ENCODE results near the gene ERC2.

Gene ERC2

DNA sequence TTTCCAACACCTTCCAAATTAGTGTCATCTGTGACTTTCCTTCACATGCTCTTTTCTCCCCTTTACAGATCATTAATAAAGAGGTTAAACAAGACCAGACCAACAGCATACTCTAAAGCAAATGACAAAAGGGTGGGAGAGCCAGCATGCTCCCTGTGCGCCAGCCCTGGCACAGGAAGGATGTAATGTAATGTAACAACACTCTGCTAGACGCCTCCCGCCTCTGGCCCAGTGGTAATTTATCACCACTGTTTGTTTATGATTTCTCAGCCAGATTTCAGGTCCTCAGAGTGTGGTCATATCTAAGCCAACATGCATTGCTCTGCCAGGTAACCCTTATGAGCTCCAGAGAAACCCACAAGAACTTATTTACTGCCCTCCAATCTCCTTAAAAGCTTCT, 791.6 kb downstream of the ERC2 start:
- no peaks in the 10 kb centered on the region for H3K4me1 Mint-ChIP-seq (ENCODE audit: low read depth)
- H3K27me3 Mint-ChIP-seq = no peaks in the 10 kb centered on the region
- H3K36me3 Mint-ChIP-seq = no peaks in the 10 kb centered on the region
- no peaks in the 10 kb centered on the region for H3K9me3 Mint-ChIP-seq (ENCODE audit: low read depth)
- no peak overlapping the region for H3K27ac Mint-ChIP-seq
- H3K4me3 Mint-ChIP-seq = no peak overlapping the region

DNA sequence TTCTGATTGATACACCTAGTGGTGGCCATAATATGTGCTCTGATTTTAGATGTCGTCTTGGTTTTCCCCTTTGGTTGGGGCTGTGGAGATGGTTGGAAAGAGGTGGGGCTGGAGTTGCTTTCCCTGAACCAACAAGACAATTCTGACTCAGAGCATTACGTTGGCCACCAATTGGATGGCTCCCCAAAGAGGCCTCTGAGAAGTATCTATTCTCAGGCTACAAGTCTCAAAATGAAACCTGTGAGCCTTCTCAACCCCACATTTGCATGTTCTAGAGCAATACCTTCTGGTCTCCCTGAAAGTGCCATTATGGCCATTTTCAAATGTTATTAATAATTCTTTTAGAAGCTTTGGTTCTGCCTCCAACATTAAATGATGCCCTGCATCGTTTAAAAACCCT, 792.8 kb downstream of the ERC2 start:
- H3K9me3 Mint-ChIP-seq (ENCODE audit: low read depth) = no peaks in the 10 kb centered on the region
- no peak overlapping the region for H3K27ac Mint-ChIP-seq
- no peaks in the 10 kb centered on the region for H3K4me1 Mint-ChIP-seq (ENCODE audit: low read depth)
- no peaks in the 10 kb centered on the region for H3K36me3 Mint-ChIP-seq
- H3K27me3 Mint-ChIP-seq = no peaks in the 10 kb centered on the region
- no peak overlapping the region for H3K4me3 Mint-ChIP-seq

DNA sequence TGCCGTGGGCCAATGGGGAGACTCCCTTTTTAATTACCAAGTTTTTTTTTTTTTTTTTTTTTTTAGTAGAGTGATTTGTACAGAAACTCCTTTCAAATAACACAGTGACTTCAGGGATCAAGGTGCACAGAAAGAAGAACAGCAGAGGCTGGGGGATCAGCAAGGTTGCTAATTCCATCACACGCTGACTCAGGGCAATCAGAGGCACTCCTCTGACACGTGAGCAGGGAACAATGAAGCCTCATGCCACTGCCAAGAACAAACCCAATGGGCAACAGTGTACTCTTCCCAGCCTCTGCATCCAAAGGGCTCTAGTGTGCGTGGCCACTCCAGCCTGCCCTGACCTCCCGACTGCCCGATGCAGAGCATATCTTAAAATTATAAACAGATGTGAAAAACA, 794.5 kb downstream of the ERC2 start:
- H3K36me3 Mint-ChIP-seq = no peaks in the 10 kb centered on the region
- H3K27me3 Mint-ChIP-seq = no peaks in the 10 kb centered on the region
- no peak overlapping the region for H3K4me3 Mint-ChIP-seq
- H3K27ac Mint-ChIP-seq = no peak overlapping the region
- H3K9me3 Mint-ChIP-seq (ENCODE audit: low read depth) = no peaks in the 10 kb centered on the region
- no peaks in the 10 kb centered on the region for H3K4me1 Mint-ChIP-seq (ENCODE audit: low read depth)

DNA sequence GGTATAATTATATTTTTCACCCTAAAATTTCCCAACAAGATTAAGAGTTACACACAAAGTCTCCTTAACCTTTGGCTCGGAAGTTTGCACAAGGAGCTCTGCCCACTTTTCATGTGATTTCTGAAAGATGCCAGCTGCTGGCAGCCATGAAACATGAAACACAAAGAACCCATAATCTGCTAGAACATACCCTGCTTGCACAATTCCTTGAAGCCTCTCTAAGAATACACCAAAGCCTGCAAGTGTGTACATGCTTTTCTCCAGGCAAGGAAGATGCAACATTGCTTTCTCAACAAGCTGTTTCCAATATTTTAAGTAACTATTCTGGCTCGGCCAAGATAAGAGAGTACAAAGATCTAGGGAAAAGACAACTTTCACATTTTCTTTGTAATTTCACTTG, 799.1 kb downstream of the ERC2 start:
- no peak overlapping the region for H3K4me3 Mint-ChIP-seq
- no peak overlapping the region for H3K27ac Mint-ChIP-seq
- H3K36me3 Mint-ChIP-seq = no peaks in the 10 kb centered on the region
- no peaks in the 10 kb centered on the region for H3K9me3 Mint-ChIP-seq (ENCODE audit: low read depth)
- peaks cover 5% of the 10 kb centered on the region for H3K4me1 Mint-ChIP-seq (ENCODE audit: low read depth)
- no peaks in the 10 kb centered on the region for H3K27me3 Mint-ChIP-seq

DNA sequence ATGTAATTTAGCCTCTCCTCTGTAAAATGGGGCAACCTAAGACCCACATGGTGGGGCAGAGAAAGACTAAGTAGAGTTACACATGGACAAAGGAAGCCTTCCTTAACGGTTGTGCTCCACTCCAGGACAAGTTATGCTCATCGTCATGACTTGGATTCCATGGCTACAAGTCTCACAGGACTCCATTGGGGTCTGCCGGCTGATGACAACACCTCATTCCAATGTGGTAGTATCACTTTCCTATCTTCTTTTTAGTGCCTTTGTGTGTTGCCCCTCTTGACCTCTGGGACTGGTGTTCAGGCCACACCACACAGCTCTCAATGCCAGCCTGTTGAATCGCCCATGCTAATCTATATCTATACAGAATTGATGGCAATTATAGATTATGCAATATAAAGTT, 799.9 kb downstream of the ERC2 start:
- H3K4me3 Mint-ChIP-seq = no peak overlapping the region
- no peaks in the 10 kb centered on the region for H3K27me3 Mint-ChIP-seq
- peaks cover 9% of the 10 kb centered on the region for H3K4me1 Mint-ChIP-seq (ENCODE audit: low read depth)
- no peaks in the 10 kb centered on the region for H3K9me3 Mint-ChIP-seq (ENCODE audit: low read depth)
- H3K36me3 Mint-ChIP-seq = no peaks in the 10 kb centered on the region
- H3K27ac Mint-ChIP-seq = no peak overlapping the region

DNA sequence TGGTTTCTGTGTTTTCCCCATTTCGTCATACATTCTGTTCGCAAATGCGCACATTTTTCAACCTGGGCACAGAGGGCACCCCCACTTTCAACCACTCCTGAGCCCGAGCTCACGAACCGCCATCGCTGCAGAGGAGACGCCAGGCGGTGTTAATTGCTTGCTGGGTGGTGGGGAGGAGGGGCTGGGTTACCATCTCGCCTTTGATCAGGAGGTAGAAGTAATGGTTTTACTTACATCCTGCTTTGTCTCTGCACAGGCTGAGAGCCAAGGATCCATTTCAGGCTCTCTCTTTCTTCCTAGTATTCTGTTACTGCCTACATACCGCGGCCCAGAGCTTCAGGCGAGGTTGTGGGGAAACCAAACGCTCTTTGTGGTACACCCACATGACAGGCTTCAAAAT, 803.9 kb downstream of the ERC2 start:
- Mint-ChIP-seq H3K4me1 (ENCODE audit: low read depth) (peaks cover 9% of the 10 kb centered on the region), H3K4me3 (peak overlapping the region; percentile 66)

DNA sequence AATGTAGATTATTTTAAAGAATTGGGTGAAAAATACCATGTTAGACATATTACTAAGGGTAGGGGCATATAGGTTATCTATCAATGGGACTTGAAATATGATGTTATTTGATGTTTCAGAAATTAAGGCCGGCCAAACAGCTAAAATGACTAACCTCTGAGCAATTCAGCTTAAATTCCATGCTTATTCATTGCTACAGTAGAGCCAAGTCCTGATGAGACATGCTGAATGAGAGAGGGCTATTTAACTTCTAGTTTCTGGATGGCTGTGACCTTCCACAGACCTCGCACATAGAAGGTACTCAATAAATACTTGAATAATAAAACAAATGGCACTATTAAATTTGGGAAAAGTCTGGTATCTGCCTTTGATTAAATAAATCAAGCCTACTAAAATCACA, 805.6 kb downstream of the ERC2 start:
- Mint-ChIP-seq H3K27me3 (peaks cover 2% of the 10 kb centered on the region), H3K27ac (no peak overlapping the region), H3K4me3 (no peak overlapping the region), H3K9me3 (ENCODE audit: low read depth) (no peaks in the 10 kb centered on the region), H3K4me1 (ENCODE audit: low read depth) (peaks cover 9% of the 10 kb centered on the region), H3K36me3 (no peaks in the 10 kb centered on the region)

More for the DNA sequence above, 803.9 kb downstream of the ERC2 start:
- Mint-ChIP-seq H3K27me3 (peaks cover 2% of the 10 kb centered on the region), H3K27ac (no peak overlapping the region), H3K36me3 (no peaks in the 10 kb centered on the region), H3K9me3 (ENCODE audit: low read depth) (no peaks in the 10 kb centered on the region)

DNA sequence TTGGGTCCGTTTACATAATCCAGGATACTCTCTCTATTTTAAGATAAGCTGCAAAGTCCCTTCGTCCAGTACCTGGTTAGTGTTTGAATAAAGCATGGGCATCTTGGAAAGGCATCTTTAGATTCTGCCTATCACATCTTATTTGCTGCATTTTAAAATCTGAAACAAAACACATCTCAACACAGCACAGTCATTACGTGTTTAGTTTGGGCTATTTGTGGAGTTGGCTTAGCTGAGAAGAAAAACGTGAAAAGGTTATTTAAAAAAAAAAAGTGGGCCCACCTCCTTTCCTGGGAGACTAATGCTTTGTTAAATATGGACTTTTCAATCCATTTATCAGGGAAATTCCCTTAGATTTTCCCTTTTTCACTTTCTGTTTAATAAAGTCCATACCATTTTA, 806.7 kb downstream of the ERC2 start:
- Mint-ChIP-seq H3K9me3 (ENCODE audit: low read depth) (no peaks in the 10 kb centered on the region), H3K27me3 (peaks cover 2% of the 10 kb centered on the region), H3K36me3 (no peaks in the 10 kb centered on the region), H3K4me1 (ENCODE audit: low read depth) (peaks cover 9% of the 10 kb centered on the region), H3K4me3 (no peak overlapping the region), H3K27ac (no peak overlapping the region)

DNA sequence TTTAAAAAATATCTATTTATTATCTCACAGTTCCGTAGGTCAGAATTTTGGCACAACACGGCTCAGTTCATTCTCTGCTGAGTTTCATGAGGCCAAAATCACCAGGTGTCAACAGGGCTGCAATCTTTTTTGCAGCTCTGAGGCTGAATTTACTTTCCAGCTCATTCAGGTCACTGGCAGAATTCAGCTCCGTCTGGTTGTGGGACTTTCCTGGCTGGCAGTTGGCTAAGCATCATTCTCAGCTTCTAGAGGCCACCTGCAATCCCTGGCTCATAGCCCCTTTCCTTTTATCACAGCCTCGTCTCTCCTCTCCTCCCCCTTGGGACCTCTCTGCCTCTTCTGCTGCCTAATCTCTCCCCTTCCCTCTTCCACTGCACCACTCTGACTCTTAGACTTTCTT, 807.1 kb downstream of the ERC2 start:
- Mint-ChIP-seq H3K4me3 (no peak overlapping the region), H3K9me3 (ENCODE audit: low read depth) (no peaks in the 10 kb centered on the region), H3K36me3 (no peaks in the 10 kb centered on the region), H3K4me1 (ENCODE audit: low read depth) (peaks cover 9% of the 10 kb centered on the region), H3K27ac (no peak overlapping the region), H3K27me3 (peaks cover 2% of the 10 kb centered on the region)

DNA sequence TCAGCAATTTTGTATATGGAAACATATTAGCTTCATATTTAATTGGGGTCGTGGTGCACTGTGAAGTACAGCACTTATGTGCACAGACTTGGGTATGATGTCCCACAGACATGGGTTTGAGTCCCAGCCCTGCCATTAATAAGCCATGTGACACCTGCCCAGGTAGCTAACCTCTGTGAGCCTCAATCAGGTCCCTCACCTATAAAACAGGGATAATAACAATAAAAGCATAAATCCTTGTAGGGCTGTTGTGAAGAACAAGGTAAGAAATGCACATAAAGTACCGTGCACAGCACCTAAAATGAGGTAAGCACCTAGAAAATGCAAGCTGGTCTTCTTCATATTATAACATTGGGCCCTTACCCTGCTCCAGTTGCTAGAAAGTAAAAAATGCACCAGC, 807.6 kb downstream of the ERC2 start:
- no peak overlapping the region for H3K4me3 Mint-ChIP-seq
- no peaks in the 10 kb centered on the region for H3K9me3 Mint-ChIP-seq (ENCODE audit: low read depth)
- H3K27ac Mint-ChIP-seq = no peak overlapping the region
- H3K4me1 Mint-ChIP-seq (ENCODE audit: low read depth) = peaks cover 9% of the 10 kb centered on the region
- H3K36me3 Mint-ChIP-seq = no peaks in the 10 kb centered on the region
- peaks cover 2% of the 10 kb centered on the region for H3K27me3 Mint-ChIP-seq

DNA sequence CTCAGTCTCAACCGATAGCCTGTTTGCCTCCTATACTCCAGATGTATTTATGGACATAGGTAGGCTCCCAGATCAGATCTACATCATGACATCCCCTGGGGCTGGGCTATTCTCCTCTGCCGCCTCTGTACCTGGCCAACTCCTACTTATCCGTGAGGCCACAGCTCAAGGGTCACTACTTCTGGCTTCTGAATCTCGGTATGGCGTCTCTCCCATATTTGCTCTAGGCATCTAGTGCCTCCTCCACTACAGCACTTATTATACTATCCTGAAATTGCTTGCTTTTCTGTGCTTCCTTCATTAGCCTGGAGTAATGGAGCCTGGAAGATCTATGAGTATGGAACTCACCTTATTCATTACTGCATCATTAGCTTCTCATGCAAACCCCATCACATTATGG, 808.6 kb downstream of the ERC2 start:
- H3K27me3 Mint-ChIP-seq = peaks cover 2% of the 10 kb centered on the region
- peaks cover 9% of the 10 kb centered on the region for H3K4me1 Mint-ChIP-seq (ENCODE audit: low read depth)
- no peak overlapping the region for H3K27ac Mint-ChIP-seq
- no peak overlapping the region for H3K4me3 Mint-ChIP-seq
- no peaks in the 10 kb centered on the region for H3K9me3 Mint-ChIP-seq (ENCODE audit: low read depth)
- no peaks in the 10 kb centered on the region for H3K36me3 Mint-ChIP-seq

DNA sequence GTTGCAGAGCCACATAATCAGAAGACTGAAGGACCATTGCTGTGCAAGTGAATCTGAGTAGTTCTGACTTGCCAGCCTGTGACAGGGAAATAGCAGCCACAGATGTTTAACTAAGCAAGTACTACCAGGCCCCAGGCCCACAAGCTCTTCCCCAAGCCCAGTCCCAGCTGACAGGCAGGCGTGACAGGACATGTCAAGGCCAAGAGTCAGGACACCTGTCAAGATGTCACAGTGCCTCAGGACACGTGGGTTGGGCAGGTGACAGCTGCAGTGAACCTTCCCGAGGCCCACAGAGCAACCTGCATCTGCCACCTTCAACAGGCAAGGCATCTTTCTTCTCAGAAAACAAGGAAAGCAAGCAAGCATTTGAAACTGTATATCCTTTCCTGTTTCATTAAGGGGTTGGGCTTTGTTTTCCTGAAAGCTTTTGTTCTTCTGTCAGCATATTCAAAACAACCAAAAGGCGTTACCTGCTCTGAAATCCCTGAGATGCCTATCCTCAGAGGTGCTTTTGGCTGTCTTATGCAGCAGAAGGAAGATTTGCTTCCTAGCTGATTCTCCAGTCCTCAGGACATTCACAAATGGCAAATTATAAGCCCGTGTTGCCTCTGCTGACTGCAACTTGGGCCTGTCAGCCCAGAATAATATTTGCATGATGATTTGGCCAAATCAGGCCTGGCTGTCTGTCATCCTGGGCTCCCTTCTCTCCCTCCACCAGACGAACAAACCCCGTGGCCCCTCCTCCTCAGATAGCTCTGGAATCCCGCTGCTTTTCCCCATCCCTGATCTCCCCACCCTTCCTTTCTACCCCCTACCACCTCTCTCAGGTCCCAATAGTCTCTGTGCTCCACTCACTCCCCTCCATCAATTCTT, 809.3 kb downstream of the ERC2 start:
- Mint-ChIP-seq H3K9me3 (ENCODE audit: low read depth) (no peaks in the 10 kb centered on the region), H3K4me3 (no peak overlapping the region), H3K4me1 (ENCODE audit: low read depth) (peaks cover 8% of the 10 kb centered on the region), H3K36me3 (no peaks in the 10 kb centered on the region), H3K27ac (no peak overlapping the region), H3K27me3 (peaks cover 2% of the 10 kb centered on the region)

DNA sequence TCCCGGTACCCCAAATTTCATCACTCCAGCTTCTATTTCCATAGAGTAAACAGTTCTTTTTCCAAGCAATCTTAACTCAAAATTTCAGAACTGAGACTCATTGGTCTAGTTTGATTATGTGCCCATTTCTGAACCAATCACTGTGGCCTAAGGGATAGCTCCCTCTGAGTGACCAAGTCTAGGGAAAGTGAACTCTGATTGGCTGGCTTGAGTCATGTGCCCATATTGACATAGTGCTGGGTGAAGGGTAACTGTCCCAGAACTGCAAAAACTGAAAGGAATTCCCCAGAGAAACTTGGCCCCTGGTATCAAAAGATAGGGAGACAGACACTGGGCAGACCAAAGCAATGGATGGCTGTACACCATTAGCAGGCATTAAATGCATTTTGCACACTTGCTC, 810.0 kb downstream of the ERC2 start:
- Mint-ChIP-seq H3K4me1 (ENCODE audit: low read depth) (peaks cover 9% of the 10 kb centered on the region), H3K27me3 (peaks cover 2% of the 10 kb centered on the region), H3K9me3 (ENCODE audit: low read depth) (no peaks in the 10 kb centered on the region), H3K36me3 (no peaks in the 10 kb centered on the region), H3K4me3 (no peak overlapping the region), H3K27ac (no peak overlapping the region)

DNA sequence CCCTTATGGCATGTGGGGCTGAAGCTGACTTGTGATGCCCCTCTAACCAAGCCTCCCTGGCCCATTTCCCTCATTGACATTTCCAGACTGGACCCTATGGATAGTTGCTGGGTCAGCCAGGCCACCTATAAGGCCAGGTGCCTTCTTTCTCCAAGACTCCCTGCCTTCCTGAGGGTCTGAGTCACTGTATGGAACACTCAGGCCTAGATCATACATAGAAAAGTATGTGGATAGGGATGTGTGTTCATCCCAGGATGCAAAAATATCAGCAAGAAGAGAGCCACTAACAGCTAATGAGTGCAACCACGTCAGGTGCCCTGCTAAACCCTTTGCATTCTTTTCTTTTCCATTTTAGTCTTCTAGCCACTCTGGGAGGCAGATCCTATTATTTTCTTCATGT, 812.7 kb downstream of the ERC2 start:
- Mint-ChIP-seq H3K9me3 (ENCODE audit: low read depth) (no peaks in the 10 kb centered on the region), H3K4me3 (no peak overlapping the region), H3K27ac (no peak overlapping the region), H3K4me1 (ENCODE audit: low read depth) (peaks cover 9% of the 10 kb centered on the region), H3K27me3 (no peaks in the 10 kb centered on the region), H3K36me3 (no peaks in the 10 kb centered on the region)

DNA sequence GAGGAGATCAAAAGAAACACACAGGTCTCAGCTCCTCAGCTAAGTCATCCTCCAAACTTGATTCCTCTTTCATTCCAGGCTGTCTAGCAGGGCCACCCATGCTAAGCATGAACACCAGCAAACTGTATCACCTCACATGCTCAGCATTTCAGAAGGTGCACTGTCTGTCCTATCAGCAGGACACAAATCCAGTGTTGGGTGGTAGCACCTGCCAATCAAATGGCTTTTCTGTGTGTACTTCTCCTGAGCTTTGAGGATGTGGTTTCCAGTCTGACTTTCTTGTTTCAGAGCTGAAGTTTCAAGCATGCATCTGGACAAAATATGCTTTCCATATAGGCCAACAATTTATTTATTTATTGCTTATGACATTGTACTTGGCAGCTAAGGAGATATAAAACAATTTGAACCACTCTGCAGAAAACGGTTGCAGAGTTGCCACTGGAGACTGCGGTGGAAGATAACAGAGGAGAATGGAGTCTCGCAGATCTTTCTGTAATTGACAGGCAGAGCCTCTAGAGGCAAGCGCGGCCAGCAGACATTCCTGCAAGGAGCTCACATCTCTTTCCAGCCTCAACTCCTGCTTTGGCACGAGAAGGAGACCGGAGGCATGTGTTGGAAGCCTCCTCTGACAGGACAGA, 814.0 kb downstream of the ERC2 start:
- Mint-ChIP-seq H3K4me1 (ENCODE audit: low read depth) (peaks cover 9% of the 10 kb centered on the region), H3K27ac (no peak overlapping the region), H3K9me3 (ENCODE audit: low read depth) (no peaks in the 10 kb centered on the region), H3K27me3 (no peaks in the 10 kb centered on the region), H3K36me3 (no peaks in the 10 kb centered on the region), H3K4me3 (no peak overlapping the region)

DNA sequence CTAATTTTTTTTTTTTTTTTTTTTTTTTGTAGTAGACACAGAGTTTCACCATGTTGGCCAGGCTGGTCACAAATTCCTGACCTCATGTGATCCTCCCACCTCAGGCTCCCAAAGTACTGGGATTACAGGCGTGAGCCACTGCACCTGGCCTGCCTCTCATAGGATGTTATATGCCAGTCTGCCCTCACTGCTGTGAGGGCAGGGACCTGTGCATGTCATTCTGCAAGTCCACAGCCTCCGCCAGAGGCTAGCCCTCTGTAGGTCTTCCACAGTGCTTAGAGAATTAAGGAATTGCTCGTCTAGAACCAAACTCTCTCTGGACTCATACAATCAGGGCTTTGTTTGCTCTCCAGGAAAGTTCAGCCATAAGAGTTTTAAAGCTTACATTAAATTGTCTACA, 817.3 kb downstream of the ERC2 start:
- Mint-ChIP-seq H3K27ac (no peak overlapping the region), H3K36me3 (no peaks in the 10 kb centered on the region), H3K4me1 (ENCODE audit: low read depth) (peaks cover 9% of the 10 kb centered on the region), H3K27me3 (no peaks in the 10 kb centered on the region), H3K9me3 (ENCODE audit: low read depth) (no peaks in the 10 kb centered on the region), H3K4me3 (no peak overlapping the region)

Data from activated naive CD8-positive, alpha-beta T cell (primary cell).